Measurements from ENCODE around the gene SCIMP. TPM values are rescaled to one million over a fixed set of nuclear protein-coding genes. Genes with fewer than 3 reads are reported as not detected.
A peak's percentile ranks its signal among the peaks of the same experiment; 100 is the strongest.

SCIMP gene
- total and polyA plus RNA-seq, 2 of the 13 experiments (the other 11 are each of a cell fraction or from before 2014, with no cell fraction given), result not detected

- peak; percentile 54 for ATAC-seq
- Histone ChIP-seq H3K9me3 (ENCODE audit: low read length) (no peaks in the 10 kb centered on the region), H3K4me2 (ENCODE audit: low read depth, low read length) (peak overlapping the region; percentile 14; the same call in 1 of the 2 replicates), H2AFZ (ENCODE audit: low read length) (no peak overlapping the region), H3K79me2 (ENCODE audit: insufficient read depth, low read length) (no peaks in the 10 kb centered on the region), H3K36me3 (replicated peaks in 1 of 2; ENCODE audit: control insufficient read depth in 1 of 2, insufficient read depth in 2 of 2, low read length in 2 of 2) (no peaks in the 10 kb centered on the region), H4K20me1 (ENCODE audit: insufficient read depth, low read length) (no peaks in the 10 kb centered on the region), H3K4me3 (replicated peaks in 1 of 3; ENCODE audit: insufficient read depth in 1 of 3, low read depth in 2 of 3, low read length in 3 of 3) (peak overlapping the region in 1 of 3 experiments; percentile 34; a peak in 1 of 6 replicates), H3K4me1 (ENCODE audit: insufficient read depth, low read length) (peaks cover 14% of the 10 kb centered on the region; the same call in 1 of the 2 replicates), H3K9ac (ENCODE audit: insufficient read depth, low read depth, low read length) (no peak overlapping the region), H3K27me3 (ENCODE audit: control insufficient read depth in 1 of 2, insufficient read depth in 2 of 2, low read length in 2 of 2) (peaks cover 2 to 13% of the 10 kb centered on the region in 2 experiments; a peak in 2 of 5 replicates), H3K27ac (ENCODE audit: extremely low read length, insufficient read depth, low read length) (no peak overlapping the region)
- WGBS (ENCODE audit: low lambda C conversion rate), result 36% methylated on average over 1 of the region's 5 CpGs
- in situ Hi-C loops (cut with HindIII; ENCODE audit: extremely low pct_ligation_motif_present, low pct_unique_long_range_greater_than_20kb), result no loop called here
- POLR2A ChIA-PET, result no interaction called here
- CTCF ChIA-PET (ENCODE audit: low intra/inter-chr PET ratio, low total read pairs), result no interaction called here
- DNase-seq (ENCODE audit: low spot score), result no peak
- intact Hi-C loops (cut with micrococcal nuclease; ENCODE audit: unreplicated experiment), result no loop called here
- BruUV-seq (replicated peaks), result no TSS peak
- TF ChIP-seq SP2 (CRISPR knock-in tag; IDR thresholded peaks at IDR 0.05) (no peak), FOXK2 (IDR thresholded peaks at IDR 0.05) (no peak)
- FAIRE-seq, result no peak
Measured at GRCh38 chr17:5254903-5255521, 20.4 kb upstream of the SCIMP start.

- POLR2A ChIA-PET, result no interaction called here
- WGBS (ENCODE audit: low lambda C conversion rate), result 62% methylated on average over 7 of the region's 7 CpGs
- BruUV-seq (replicated peaks), result no TSS peak
- TF ChIP-seq ZNF580 (CRISPR knock-in tag; IDR thresholded peaks at IDR 0.05; ENCODE audit: borderline replicate concordance, low read depth) (no peak), RERE (CRISPR knock-in tag; IDR thresholded peaks at IDR 0.05; ENCODE audit: low read depth) (no peak), ZFP90 (CRISPR knock-in tag; IDR thresholded peaks at IDR 0.05; ENCODE audit: borderline replicate concordance) (no peak), ZNF260 (CRISPR knock-in tag; IDR thresholded peaks at IDR 0.05; ENCODE audit: borderline replicate concordance, low read depth) (no peak), SCMH1 (CRISPR knock-in tag; IDR thresholded peaks at IDR 0.05; ENCODE audit: borderline replicate concordance) (no peak), SMAD1 (CRISPR knock-in tag; IDR thresholded peaks at IDR 0.05; ENCODE audit: borderline replicate concordance, low read depth) (no peak), SNAI1 (CRISPR knock-in tag; IDR thresholded peaks at IDR 0.05; ENCODE audit: borderline replicate concordance) (no peak), NAIF1 (CRISPR knock-in tag; IDR thresholded peaks at IDR 0.05; ENCODE audit: borderline replicate concordance) (no peak), EP300 (IDR thresholded peaks at IDR 0.05; ENCODE audit: low read depth in 2 of 2, low read length in 2 of 2) (no peak), EP300 (CRISPR knock-in tag; IDR thresholded peaks at IDR 0.05; ENCODE audit: borderline replicate concordance) (no peak), TP53 (CRISPR knock-in tag; conservative IDR thresholded peaks at IDR 0.05) (no peak)
Measured at GRCh38 chr17:5254414-5254813, 19.8 kb upstream of the SCIMP start.

More at GRCh38 chr17:5254414-5254813, 19.8 kb upstream of the SCIMP start:
- H3K4me1 ChIP-seq (ENCODE audit: insufficient read depth, low read length), result peaks cover 14% of the 10 kb centered on the region; the same call in 1 of the 2 replicates
- H3K27me3 ChIP-seq (ENCODE audit: control insufficient read depth in 1 of 2, insufficient read depth in 2 of 2, low read length in 2 of 2), result peaks cover 2 to 13% of the 10 kb centered on the region in 2 experiments; a peak in 2 of 5 replicates
- no peak overlapping the region for H2AFZ ChIP-seq (ENCODE audit: low read length)
- in situ Hi-C loops (cut with HindIII; ENCODE audit: extremely low pct_ligation_motif_present, low pct_unique_long_range_greater_than_20kb), result no loop called here
- FAIRE-seq, result no peak
- CTCF ChIA-PET (ENCODE audit: low intra/inter-chr PET ratio, low total read pairs), result no interaction called here
- intact Hi-C loops (cut with micrococcal nuclease; ENCODE audit: unreplicated experiment), result no loop called here
- H3K9me3 ChIP-seq (ENCODE audit: low read length), result no peaks in the 10 kb centered on the region
- H4K20me1 ChIP-seq (ENCODE audit: insufficient read depth, low read length), result no peaks in the 10 kb centered on the region
- H3K4me2 ChIP-seq (ENCODE audit: low read depth, low read length), result peak overlapping the region; percentile 14; the same call in 1 of the 2 replicates
- no peak for DNase-seq (ENCODE audit: low spot score)
- H3K9ac ChIP-seq (ENCODE audit: insufficient read depth, low read depth, low read length), result no peak overlapping the region
- no peak overlapping the region for H3K27ac ChIP-seq (ENCODE audit: extremely low read length, insufficient read depth, low read length)
- no peak overlapping the region for H3K4me3 ChIP-seq (replicated peaks in 1 of 3; ENCODE audit: insufficient read depth in 1 of 3, low read depth in 2 of 3, low read length in 3 of 3)
- no peak for ATAC-seq
- no peaks in the 10 kb centered on the region for H3K79me2 ChIP-seq (ENCODE audit: insufficient read depth, low read length)
- no peaks in the 10 kb centered on the region for H3K36me3 ChIP-seq (replicated peaks in 1 of 2; ENCODE audit: control insufficient read depth in 1 of 2, insufficient read depth in 2 of 2, low read length in 2 of 2)
